Mucosa of rectum (tissue), 2 donors: ENCODE results near the gene CFL1.

Experiments
- H3K27ac ChIP-seq, 2 donors: one replicate each; pipeline ENCODE4 v1.7.0; 2013; ENCODE audit warnings: inconsistent platforms in 2 of 2, low read depth in 2 of 2, low read length in 2 of 2
- H3K27me3 ChIP-seq, 2 donors: one replicate each; pipeline ENCODE4 v1.7.0; 2013; ENCODE audit warnings: low read length in 2 of 2; ENCODE audit not compliant: control insufficient read depth in 2 of 2, insufficient read depth in 2 of 2
- H3K36me3 ChIP-seq, 2 donors: one replicate each; pipeline ENCODE4 v1.7.0; 2013; ENCODE audit warnings: low read length in 2 of 2; ENCODE audit not compliant: control insufficient read depth in 2 of 2, insufficient read depth in 2 of 2
- H3K4me1 ChIP-seq, 2 donors: one replicate each; pipeline ENCODE4 v1.7.0; 2013; ENCODE audit warnings: low read length in 2 of 2, mild to moderate bottlenecking in 1 of 2; ENCODE audit not compliant: control insufficient read depth in 2 of 2, insufficient read depth in 2 of 2
- H3K4me3 ChIP-seq, 2 donors: one replicate each; pipeline ENCODE4 v1.7.0; 2013; ENCODE audit warnings: low read length in 2 of 2
- H3K9ac ChIP-seq, 2 donors: one replicate each; pipeline ENCODE4 v1.7.0; 2013; ENCODE audit warnings: low read length in 2 of 2, low read depth in 1 of 2, mild to moderate bottlenecking in 1 of 2
- H3K9me3 ChIP-seq, 2 donors: one replicate each; pipeline ENCODE4 v1.7.0; 2013; ENCODE audit warnings: low read length in 2 of 2; ENCODE audit not compliant: control insufficient read depth in 2 of 2
- donor health status: healthy.
- donor health status: Normal muscosa, but diverticular disease.

Gene CFL1

DNA sequence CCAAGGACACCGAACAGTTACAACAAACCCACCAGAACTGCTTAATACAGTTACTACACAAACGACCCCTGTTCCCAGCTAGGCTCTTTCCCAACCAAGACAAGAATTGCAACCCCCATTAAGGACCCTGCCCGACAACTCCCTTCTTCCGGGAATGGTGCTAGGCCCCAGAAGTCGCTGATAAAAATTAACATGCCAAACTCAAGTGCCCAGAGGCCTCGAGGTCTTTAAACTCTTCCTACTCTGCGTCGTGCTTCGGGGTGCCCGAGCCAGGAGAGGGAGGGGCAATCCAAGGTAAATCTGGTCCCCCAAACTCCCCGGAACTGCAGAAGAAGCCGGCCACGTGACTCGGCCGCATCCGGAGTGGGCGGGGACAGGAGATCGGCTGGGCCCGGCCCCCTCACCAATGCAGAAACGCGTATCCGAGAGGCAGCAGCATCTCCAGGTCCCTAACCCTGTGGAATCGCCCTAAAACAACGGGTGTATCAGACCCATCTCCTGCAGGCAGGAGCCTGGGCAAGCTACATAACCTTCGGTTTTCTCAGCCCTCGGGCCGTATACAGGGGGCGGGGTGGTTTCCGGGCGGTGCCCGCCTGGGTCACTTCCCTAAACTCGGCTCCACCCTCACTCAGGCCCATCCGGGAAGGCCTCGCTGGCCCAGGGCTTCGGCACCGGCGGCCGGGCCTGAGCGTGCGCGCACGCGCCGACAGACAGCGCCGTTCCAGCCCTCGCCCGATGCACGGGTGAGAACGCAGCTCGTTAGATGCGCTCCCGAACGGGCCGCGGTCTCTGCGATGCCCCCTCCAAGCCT, 1.1 kb downstream of the CFL1 start:
- Histone ChIP-seq H3K4me3 (peak overlapping the region; percentile 93 to 97), H3K27me3 (no peaks in the 10 kb centered on the region), H3K9ac (peak overlapping the region; percentile 88 to 96), H3K27ac (peak overlapping the region; percentile 99), H3K4me1 (peaks cover 73 to 74% of the 10 kb centered on the region in 2 donors), H3K9me3 (no peaks in the 10 kb centered on the region), H3K36me3 (peaks cover 36 to 48% of the 10 kb centered on the region in 2 donors)

DNA sequence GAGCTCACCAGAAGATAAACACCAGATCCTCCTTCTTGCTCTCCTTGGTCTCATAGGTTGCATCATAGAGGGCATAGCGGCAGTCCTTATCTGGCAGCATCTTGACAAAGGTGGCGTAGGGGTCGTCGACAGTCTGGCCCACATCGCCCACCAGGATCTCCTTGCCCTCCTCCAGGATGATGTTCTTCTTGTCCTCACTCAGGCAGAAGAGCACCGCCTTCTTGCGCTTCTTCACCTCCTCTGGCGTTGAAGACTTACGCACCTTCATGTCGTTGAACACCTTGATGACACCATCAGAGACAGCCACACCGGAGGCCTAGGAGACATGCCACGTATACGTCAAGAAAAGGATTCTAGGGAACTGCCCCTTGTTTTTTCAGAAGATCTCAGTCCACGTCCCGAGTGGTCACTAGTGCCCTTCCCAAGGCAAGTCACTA, 2.0 kb downstream of the CFL1 start:
- Histone ChIP-seq H3K9ac (peak overlapping the region; percentile 88 to 96), H3K36me3 (peaks cover 42 to 55% of the 10 kb centered on the region in 2 donors), H3K4me1 (peaks cover 65 to 69% of the 10 kb centered on the region in 2 donors)

DNA sequence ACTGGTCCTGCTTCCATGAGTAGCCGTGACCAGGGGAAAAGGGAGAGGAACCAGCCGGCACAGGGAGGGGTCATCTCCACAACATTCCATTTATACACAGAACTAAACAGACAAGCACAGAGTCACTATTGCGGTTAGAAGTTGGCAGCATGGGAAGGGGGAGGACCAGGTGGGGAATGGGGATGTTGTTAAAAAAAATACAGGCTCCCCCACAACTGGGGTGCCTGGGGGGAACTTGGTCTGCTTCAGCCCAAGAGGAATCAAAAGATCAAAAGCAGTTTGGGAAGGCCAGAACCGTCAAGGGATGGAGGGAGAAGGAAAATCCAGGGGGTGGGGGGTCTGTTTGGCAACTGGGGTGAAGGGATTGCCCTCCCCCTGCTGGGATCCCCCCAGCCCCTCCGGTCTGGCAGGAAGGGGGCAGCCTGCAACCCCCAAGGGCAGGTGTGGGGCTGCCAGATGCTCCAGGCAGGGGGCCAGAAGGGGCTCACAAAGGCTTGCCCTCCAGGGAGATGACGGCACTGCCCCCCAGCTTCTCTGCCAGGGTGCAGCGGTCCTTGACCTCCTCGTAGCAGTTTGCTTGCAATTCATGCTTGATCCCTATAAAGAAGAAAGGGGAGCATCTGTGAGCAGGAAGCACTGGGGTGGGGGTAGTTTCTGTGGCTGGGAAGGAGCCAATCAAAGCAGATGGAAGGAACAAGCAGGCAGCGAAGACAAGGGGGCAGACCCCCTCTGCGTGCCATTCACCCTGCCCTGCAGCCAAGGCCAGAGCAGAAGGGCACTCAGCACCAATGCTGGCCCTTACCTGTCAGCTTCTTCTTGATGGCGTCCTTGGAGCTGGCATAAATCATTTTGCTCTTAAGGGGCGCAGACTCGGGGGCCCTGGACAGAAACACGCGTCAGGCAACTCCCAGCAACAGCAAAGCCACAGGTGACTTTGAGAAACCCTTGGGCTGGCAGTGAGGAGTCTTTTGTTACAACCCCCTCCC, 2.8 kb downstream of the CFL1 start:
- Histone ChIP-seq H3K9me3 (no peaks in the 10 kb centered on the region), H3K27ac (peak overlapping the region; percentile 99), H3K4me1 (peaks cover 62 to 69% of the 10 kb centered on the region in 2 donors), H3K9ac (peak overlapping the region; percentile 38 to 96), H3K36me3 (peaks cover 45 to 61% of the 10 kb centered on the region in 2 donors), H3K27me3 (no peaks in the 10 kb centered on the region), H3K4me3 (peak overlapping the region; percentile 93 to 97)

More for the DNA sequence above, 2.0 kb downstream of the CFL1 start:
- Histone ChIP-seq H3K27ac (peak overlapping the region; percentile 99), H3K27me3 (no peaks in the 10 kb centered on the region), H3K4me3 (peak overlapping the region; percentile 93 to 97), H3K9me3 (no peaks in the 10 kb centered on the region)

DNA sequence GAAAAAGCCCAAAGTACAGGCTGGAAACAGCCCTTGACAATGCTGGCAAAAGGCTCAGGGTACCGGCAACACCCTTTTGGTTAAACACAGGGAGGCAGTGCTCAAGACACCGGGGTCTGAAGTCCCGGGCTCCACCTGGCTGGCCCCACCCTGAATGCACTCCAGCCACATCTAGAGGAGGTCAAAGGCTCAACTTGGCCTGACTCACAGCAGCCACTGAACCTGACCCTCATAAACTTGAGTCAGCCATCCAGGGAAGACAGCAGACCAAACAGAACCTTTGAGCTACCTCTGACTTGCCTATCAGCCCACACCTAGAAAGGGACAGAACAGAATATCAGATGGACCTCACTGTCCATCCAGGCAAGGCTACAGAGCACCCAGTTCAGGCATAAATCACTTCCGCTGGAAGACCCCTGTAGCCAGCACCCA, 3.8 kb downstream of the CFL1 start:
- H3K4me3 ChIP-seq, result peak overlapping the region; percentile 46 to 97
- H3K27ac ChIP-seq, result peak overlapping the region; percentile 99
- no peaks in the 10 kb centered on the region for H3K27me3 ChIP-seq
- peaks cover 45 to 61% of the 10 kb centered on the region in 2 donors for H3K36me3 ChIP-seq
- H3K9me3 ChIP-seq, result no peaks in the 10 kb centered on the region
- peaks cover 57 to 61% of the 10 kb centered on the region in 2 donors for H3K4me1 ChIP-seq
- H3K9ac ChIP-seq, result peak overlapping the region; percentile 38 to 96

DNA sequence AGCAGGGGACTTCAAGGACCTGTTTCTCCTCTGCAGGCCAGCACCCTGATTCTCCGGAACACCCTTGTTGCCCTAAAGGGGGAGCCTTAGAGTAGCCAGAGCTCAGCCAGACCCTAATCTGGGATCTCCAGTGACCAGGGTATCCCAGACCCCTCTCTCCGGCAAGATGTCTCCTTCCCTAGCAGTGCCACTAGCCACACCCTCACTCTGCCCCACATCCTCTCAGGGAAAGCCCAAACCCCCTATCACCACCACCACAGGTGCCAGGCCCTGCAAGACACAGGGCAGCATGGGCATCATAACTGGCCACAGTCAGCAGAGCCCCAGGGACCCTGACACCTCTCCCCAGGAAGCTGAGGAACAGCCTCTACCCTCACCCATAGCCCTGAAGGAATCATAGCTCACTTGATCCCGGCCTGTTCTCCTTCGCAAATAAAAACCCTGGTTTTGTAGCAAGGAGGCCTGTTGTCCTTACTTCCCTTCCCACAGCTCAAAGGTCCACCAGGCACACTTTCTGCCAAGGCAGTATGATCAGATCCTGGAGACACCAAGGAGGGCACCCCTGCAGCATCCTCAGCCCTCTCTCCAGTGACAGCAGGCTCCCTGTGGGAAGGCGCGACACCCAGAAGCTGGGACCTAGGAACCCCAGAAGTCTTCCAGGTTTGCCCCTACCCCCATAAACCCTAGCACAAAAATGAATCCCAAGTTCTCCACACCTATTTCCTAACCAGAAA, 4.6 kb downstream of the CFL1 start:
- Histone ChIP-seq H3K27ac (peak overlapping the region; percentile 88 to 93), H3K27me3 (no peaks in the 10 kb centered on the region), H3K4me1 (peaks cover 51 to 55% of the 10 kb centered on the region in 2 donors), H3K36me3 (peaks cover 45 to 61% of the 10 kb centered on the region in 2 donors), H3K9ac (peak overlapping the region; percentile 38 to 46), H3K9me3 (no peaks in the 10 kb centered on the region), H3K4me3 (peak overlapping the region; percentile 46 to 58)

DNA sequence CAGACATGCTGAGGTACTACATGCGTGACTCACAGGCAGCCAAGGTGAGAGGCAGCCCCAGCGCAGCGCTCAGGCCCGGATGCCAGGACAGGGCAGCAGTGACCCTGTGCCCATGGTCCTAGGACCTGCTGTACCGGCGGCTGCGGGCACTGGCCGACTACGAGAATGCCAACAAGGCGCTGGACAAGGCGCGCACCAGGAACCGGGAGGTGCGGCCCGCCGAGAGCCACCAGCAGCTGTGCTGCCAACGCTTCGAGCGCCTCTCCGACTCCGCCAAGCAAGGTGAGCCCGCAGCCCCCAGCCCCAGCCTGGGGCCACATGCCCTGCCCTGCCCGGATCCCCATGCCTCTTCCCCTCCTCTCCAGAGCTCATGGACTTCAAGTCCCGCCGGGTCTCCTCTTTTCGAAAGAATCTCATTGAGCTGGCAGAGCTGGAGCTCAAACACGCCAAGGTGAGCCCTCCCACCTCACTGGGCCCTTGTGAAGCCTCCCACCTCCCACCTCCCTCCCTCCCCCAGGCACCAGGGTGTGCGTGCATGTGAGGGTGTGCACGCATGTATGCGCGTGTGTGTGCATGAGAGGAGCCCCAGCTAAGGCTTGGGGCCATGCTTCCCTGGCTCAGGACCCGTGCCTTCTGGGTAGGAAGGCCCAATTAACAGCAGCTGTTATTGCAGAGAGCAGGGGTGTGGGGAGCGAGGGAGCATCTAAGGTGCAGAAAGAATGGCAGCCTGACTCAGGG, 5.3 kb downstream of the CFL1 start:
- H3K4me3 ChIP-seq, result peak overlapping the region; percentile 46 to 58
- peaks cover 45 to 61% of the 10 kb centered on the region in 2 donors for H3K36me3 ChIP-seq
- peak overlapping the region; percentile 88 to 93 for H3K27ac ChIP-seq
- H3K27me3 ChIP-seq, result no peaks in the 10 kb centered on the region
- peaks cover 51 to 52% of the 10 kb centered on the region in 2 donors for H3K4me1 ChIP-seq
- no peaks in the 10 kb centered on the region for H3K9me3 ChIP-seq
- H3K9ac ChIP-seq, result peak overlapping the region; percentile 4 to 46

DNA sequence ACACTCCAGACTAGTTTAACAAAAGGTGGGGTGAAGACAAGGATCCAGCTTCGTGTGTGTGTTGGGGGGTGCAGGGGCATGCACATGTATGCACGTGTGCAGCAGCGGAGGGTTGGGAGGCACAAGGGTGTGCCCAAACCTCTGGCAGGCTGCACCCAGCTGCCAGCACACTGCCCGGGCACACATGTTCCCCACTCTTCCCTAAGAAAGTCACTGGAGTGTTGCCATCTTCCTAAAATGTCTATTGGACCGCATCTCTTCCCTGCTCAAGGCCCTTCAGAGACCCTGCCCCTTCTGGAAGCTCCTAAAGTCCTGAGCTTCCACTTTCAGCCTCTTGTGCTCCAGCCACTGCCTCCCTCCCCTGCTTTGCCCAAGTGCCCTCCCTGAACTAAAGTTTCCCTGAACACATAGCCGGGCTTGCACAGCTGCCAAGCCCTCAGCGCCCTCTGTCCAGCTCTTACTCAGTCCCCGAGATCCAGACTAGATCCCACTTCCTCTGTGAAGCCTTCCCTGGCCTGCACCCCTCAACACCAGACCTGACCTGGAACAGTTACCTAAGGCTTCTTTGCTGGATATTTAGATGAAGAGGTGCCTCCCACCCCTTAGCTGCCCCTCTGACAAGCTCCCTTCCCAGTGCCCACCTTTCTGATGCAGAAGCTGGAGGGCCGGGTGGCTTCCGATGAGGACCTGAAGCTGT, 6.0 kb downstream of the CFL1 start:
- Histone ChIP-seq H3K36me3 (peaks cover 45 to 61% of the 10 kb centered on the region in 2 donors), H3K27ac (peak overlapping the region; percentile 23 to 88), H3K9ac (peak overlapping the region in 1 of 2 donors; percentile 46)

DNA sequence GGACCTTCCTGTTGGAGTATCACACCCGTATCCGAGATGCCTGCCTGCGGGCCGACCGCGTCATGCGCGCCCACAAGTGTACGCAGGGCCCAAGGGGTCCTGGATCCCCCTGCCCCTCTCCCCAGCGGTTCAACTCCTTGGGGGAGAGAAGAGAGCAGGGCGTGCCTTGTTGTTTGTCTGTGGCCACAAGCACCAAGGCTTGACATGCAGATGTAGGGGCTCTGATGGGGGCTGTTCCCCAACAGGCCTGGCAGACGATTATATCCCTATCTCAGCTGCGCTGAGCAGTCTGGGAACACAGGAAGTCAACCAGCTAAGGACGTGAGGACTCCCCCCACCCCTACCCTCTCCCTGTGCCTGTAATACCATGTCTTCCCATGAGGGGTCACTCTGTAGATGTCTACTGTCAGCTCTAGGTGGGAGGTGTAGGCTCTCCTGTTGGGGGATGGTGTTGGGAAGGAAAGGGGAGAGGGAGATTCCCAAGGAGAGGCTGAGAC, 6.8 kb downstream of the CFL1 start:
- H3K9ac ChIP-seq, result no peak overlapping the region
- H3K27me3 ChIP-seq, result no peaks in the 10 kb centered on the region
- H3K36me3 ChIP-seq, result peaks cover 42 to 55% of the 10 kb centered on the region in 2 donors
- no peak overlapping the region for H3K27ac ChIP-seq
- no peaks in the 10 kb centered on the region for H3K9me3 ChIP-seq
- no peak overlapping the region for H3K4me3 ChIP-seq
- peaks cover 45% of the 10 kb centered on the region in 2 donors for H3K4me1 ChIP-seq

More for the DNA sequence above, 6.0 kb downstream of the CFL1 start:
- Histone ChIP-seq H3K4me1 (peaks cover 51 to 52% of the 10 kb centered on the region in 2 donors), H3K27me3 (no peaks in the 10 kb centered on the region), H3K9me3 (no peaks in the 10 kb centered on the region), H3K4me3 (no peak overlapping the region)
